GM10248 (cell line): ENCODE results near the gene WWC2.

Experiments used
- CTCF ChIA-PET: fragments of 300-600 bp; sonication (Branson Sonifier 250); formaldehyde crosslinking; extraction: SDS; loops from one replicate; lab custom pipeline; 2021; ENCODE audit warnings: antibody characterized with exemption; lab: Yijun Ruan, JAX
- POLR2A ChIA-PET: fragments of 350-650 bp; sonication (Branson Sonifier 250); formaldehyde crosslinking; extraction: SDS; loops from one replicate; lab custom pipeline; 2020; ENCODE audit warnings: antibody characterized with exemption; lab: Yijun Ruan, JAX
- DNase-seq: peaks from one replicate; pipeline ENCODE4 v3.0.0; 2012; ENCODE audit errors: extremely low spot score
- TF ChIP-seq, protein P1 (sequence below): IDR thresholded peaks from 2 replicates; pipeline ENCODE4 v1.5.1; 2012; ENCODE audit warnings: mild to moderate bottlenecking, low read depth; ENCODE audit errors: extremely low read depth, missing control alignments, control extremely low read depth

The WWC2 gene

DNA sequence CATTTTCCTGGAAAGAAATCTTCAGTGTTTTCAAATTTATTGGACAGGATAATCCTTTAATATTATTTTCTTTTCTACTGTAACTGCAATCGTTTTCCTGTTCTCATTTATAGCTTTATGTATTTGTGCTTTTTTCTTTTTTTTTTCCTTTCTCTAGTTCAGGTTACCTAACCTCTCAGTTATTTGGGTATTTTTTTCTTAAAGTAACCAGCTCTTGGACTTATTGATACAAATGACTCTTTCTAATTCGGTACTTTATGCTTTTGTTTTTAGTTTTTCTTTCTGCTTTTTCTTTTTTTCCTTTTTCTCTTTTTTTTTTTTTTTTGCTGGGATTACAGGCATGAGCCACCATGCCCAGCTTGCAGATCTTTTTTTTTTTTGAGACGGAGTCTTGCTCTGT, 25.2 kb downstream of the WWC2 start:
- ChIA-PET CTCF (interaction anchor here (1.1 kb wide), 1 partner anchor 15 kb away, joined by 3 read pairs; no protein-coding TSS in a partner anchor), POLR2A (no interaction called here)
- no peak for DNase-seq
- TF ChIP-seq, protein P1, sequence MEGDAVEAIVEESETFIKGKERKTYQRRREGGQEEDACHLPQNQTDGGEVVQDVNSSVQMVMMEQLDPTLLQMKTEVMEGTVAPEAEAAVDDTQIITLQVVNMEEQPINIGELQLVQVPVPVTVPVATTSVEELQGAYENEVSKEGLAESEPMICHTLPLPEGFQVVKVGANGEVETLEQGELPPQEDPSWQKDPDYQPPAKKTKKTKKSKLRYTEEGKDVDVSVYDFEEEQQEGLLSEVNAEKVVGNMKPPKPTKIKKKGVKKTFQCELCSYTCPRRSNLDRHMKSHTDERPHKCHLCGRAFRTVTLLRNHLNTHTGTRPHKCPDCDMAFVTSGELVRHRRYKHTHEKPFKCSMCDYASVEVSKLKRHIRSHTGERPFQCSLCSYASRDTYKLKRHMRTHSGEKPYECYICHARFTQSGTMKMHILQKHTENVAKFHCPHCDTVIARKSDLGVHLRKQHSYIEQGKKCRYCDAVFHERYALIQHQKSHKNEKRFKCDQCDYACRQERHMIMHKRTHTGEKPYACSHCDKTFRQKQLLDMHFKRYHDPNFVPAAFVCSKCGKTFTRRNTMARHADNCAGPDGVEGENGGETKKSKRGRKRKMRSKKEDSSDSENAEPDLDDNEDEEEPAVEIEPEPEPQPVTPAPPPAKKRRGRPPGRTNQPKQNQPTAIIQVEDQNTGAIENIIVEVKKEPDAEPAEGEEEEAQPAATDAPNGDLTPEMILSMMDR: no peak

GRCh38 chr4:183124865-183125264, 25.8 kb downstream of the WWC2 start:
- TF ChIP-seq, protein P1: no peak
- DNase-seq: no peak
- ChIA-PET POLR2A (no interaction called here), CTCF (interaction anchor here (1.1 kb wide), 1 partner anchor 14 kb away, joined by 3 read pairs; no protein-coding TSS in a partner anchor)

- DNase-seq: no peak
- CTCF ChIA-PET: no interaction called here
- POLR2A ChIA-PET: interaction anchor here (0.6 kb wide), 1 partner anchor 24 kb away, joined by 3 read pairs; no protein-coding TSS in a partner anchor
- TF ChIP-seq, protein P1: no peak
Observed at GRCh38 chr4:183129125-183129524, 30.1 kb downstream of the WWC2 start.

DNA sequence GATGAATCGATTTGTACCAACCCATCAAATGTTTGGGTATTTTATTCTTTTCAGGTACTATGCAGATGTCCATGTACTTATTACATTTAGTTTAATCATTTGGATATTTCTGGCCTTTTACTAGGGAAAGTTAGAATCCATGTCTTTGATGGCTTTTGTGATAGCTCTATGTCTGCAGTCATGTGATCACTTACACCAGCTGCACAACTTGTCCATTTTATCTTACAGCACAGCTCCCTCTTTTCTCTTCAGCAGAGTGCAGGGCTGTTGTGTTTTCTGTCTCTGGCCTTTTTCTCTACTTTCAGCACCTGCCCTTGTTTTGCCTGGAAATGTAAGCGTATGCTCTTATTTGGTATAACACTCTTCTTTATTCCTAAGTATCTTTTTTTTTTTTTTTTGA, 30.6 kb downstream of the WWC2 start:
- TF ChIP-seq, protein P1: no peak
- POLR2A ChIA-PET: no interaction called here
- DNase-seq: no peak
- CTCF ChIA-PET: no interaction called here

GRCh38 chr4:183130328-183131155, 31.5 kb downstream of the WWC2 start:
- ChIA-PET POLR2A (no interaction called here), CTCF (interaction anchor here (0.8 to 1.3 kb wide), 3 partner anchors 9 to 57 kb away, joined by 3 to 4 read pairs (median 3); no protein-coding TSS in a partner anchor)
- TF ChIP-seq, protein P1: no peak
- no peak for DNase-seq

- ChIA-PET CTCF (no interaction called here), POLR2A (no interaction called here)
- TF ChIP-seq, protein P1: no peak
- DNase-seq: no peak
Observed at GRCh38 chr4:183132081-183132480, 33.0 kb downstream of the WWC2 start.
